SK-N-DZ (cell line): ENCODE measurements around the gene DCUN1D2.
"Not testable (repeated sequence)": the region's sequence is repeated elsewhere in the genome, so short reads cannot be mapped to it uniquely, and the experiment has no call there.

Experiments used
- DNase-seq: peaks from one replicate; pipeline ENCODE4 v3.0.0-alpha.2; 2015; ENCODE audit warnings: low spot score

The DCUN1D2 gene

GRCh38 chr13:113491418-113491883 lies 940 bp upstream of the DCUN1D2 start:
- DNase-seq: peak; percentile 34

- peak; percentile 61 for DNase-seq
Observed at GRCh38 chr13:113489549-113490495, 689 bp downstream of the DCUN1D2 start.

- no peak for DNase-seq
Observed at GRCh38 chr13:113489171-113489548, 1.4 kb downstream of the DCUN1D2 start.

DNA sequence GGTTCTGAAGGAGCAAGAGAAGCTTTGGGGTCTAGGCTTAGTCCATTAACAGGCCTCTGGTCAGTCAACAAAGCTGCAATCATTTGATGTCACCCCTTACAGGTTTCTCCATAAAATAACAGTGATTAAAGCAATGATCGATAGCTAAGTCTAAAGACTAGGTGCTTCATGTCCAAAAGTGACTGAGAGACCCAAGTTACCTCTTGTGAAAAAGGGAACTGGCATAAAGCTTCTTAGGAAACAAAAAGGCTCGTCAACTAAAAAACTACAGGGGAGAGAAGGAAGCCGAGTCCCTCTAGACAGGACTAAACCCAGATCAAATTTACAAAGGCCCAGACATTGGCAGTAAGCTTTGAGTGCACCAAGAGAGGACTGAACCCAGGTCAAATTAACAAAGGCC lies 2.2 kb downstream of the DCUN1D2 start:
- no peak for DNase-seq

GRCh38 chr13:113486698-113487097 lies 3.8 kb downstream of the DCUN1D2 start:
- DNase-seq: peak; percentile 26

DNA sequence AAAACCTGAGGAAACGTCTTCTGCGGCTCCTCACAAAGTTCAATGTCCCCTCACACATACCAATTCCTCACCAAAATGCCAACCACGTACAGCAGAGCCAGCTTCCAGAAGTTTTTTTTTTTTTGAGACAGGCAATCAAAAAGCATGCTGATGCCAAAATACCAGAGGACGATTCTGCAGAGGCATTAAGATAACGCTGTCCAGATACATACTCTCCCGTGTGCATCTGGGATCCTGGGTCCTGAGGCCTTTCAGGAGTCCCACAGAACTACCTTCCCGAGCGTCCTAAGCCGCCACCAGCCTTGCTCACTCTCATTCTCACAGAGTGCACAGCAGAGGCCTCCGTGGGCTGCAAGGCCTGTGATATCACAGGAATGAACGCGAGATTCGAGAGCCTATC lies 5.0 kb downstream of the DCUN1D2 start:
- DNase-seq: peak; percentile 21

GRCh38 chr13:113483504-113484293 lies 6.8 kb downstream of the DCUN1D2 start:
- no peak for DNase-seq

GRCh38 chr13:113483081-113483480 lies 7.4 kb downstream of the DCUN1D2 start:
- DNase-seq: no peak

DNA sequence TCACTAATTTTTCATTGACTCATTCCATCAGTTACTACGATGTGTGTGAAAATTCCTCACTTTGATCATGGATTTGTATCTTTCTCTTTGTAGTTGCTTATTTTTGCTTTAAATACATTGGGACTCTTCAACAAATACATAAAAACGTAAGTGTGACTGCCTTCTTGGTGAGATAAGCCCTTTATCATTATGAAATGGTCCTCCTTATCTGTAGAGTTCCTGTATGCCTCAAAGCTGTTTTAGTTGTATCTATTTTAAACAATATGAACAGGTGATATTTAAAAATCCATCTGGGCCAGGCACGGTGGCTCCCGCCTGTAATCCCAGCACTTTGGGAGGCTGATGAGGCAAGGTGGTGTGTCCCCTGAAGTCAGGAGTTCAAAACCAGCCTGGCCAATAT lies 11.3 kb downstream of the DCUN1D2 start:
- DNase-seq: no peak

DNA sequence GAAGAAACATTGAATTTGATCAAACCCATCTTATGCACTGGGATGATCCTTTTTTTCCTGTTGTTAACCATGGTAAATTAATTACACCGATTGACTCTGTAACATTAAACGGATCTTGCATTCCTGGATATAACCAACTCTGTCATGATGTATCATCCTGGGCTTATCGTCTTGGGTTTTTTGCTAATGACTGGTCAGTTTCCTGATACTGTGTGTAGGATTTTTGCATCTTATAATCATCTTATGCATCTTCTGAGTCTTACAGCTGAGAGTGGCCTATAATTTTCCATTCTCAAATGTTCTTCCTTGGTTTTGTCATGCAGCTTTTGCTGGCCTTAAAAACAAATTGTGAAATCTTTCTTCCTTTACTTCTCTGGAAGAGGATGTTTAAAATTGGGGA lies 12.8 kb downstream of the DCUN1D2 start:
- no peak for DNase-seq

DNA sequence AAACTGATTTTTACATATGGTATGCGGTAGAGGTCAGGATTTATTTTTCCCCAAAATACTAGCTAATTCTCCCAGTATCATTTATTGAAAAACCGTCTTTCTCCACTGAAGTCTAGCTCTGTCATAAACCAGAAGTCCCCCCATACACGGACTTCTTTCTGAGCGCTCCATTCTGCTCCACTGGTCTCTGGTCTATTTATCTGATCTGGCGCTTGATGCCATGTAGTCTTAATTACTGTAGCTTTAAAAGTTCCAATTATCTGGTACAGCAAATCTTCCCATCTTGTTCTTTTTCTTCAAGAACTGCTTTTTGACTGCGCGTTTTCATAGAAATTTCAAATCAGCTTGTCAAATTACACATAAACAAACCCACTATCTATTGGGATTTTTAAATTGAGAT lies 13.7 kb downstream of the DCUN1D2 start:
- DNase-seq: no peak

GRCh38 chr13:113475911-113476310 lies 14.6 kb downstream of the DCUN1D2 start:
- DNase-seq: no peak

GRCh38 chr13:113475280-113475679 lies 15.2 kb downstream of the DCUN1D2 start:
- DNase-seq: no peak

GRCh38 chr13:113474179-113474578 lies 16.3 kb downstream of the DCUN1D2 start:
- no peak for DNase-seq

GRCh38 chr13:113472355-113473025 lies 18.0 kb downstream of the DCUN1D2 start:
- DNase-seq: no peak

DNA sequence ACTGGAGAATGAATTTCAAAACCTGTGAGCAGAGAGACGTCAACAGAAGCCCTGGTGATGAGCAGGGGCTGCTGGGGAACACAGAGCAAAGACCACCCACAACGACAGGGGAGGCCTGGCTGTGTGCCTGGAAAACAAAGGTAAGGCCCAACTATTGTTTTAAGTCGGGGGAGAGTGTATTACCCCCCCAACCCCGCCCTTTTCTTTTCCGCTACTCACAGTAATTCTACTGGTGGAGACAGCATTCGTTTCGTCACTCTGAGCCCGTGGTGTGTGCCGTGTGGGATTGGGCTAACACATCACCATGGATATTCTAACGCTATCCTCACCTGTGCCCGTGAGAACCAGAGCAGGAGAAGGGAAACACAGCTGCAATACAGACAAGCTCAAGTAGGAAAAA lies 18.7 kb downstream of the DCUN1D2 start:
- DNase-seq: no peak

DNA sequence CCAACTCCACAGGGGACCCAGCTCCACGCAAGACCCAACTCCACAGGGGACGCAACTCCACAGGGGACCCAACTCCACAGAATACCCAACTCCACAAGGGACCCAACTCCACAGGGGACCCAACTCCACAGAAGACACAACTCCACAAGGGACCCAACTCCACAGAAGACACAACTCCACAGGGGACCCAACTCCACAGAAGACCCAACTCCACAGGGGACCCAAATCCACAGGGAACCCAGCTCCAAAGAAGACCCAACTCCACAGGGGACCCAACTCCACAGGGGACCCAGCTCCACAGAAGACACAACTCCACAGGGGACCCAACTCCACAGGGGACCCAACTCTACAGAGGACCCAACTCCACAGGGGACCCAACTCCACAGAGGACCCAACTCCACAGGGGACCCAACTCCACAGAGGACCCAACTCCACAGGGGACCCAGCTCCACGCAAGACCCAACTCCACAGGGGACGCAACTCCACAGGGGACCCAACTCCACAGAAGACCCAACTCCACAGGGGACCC lies 19.8 kb downstream of the DCUN1D2 start:
- not testable (repeated sequence) for DNase-seq

- DNase-seq: no peak
Observed at GRCh38 chr13:113470073-113470472, 20.4 kb downstream of the DCUN1D2 start.

GRCh38 chr13:113469582-113469981 lies 20.9 kb downstream of the DCUN1D2 start:
- DNase-seq: no peak

- no peak for DNase-seq
Observed at GRCh38 chr13:113468472-113469201, 21.9 kb downstream of the DCUN1D2 start.

DNA sequence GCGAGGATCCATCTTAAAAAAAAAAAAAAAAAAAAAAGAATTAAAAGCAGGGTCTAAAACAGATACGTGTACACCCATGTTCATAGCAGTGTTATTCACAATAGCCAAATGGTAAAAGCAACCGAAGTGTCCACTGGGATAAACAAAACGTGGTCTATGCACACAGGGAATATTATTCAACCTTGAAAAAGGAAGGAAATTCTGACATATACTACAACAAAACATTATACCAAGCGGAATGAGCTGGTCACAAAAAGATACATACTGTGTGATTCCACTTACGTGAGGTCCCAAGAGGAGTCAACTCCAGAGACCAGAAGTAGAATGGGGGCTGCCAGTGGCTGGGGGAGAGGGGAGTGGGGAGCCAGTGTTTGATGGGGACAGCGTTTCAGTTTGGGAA lies 22.5 kb downstream of the DCUN1D2 start:
- no peak for DNase-seq
